K562 (cell line): Measurements from ENCODE around the gene DAAM1. TPM values are rescaled to one million over a fixed set of nuclear protein-coding genes. Genes with fewer than 3 reads are reported as not detected.

ENCODE experiments used
- ATAC-seq: fragments of 200-7000 bp; cut with Tn5 transposase; 3 replicates; pipeline ENCODE4 v1.9.1; 2020; ENCODE audit warnings: moderate library complexity
- BruUV-seq: library from RNA; stranded (reverse); fragments of 400-500 nt; replicated peaks from 2 replicates; lab custom pipeline; 2021; lab: Mats Ljungman, UMichigan
- CTCF ChIA-PET: fragments of 300-600 bp; formaldehyde crosslinking; extraction: SDS; loops from one replicate; lab custom pipeline; 2021; ENCODE audit warnings: low intra/inter-chr PET ratio; lab: Yijun Ruan, JAX
- POLR2A ChIA-PET: fragments of 300-600, 350-650 bp; sonication (Branson Sonifier 250); formaldehyde crosslinking; extraction: SDS; loops from one replicate; lab custom pipeline; 2021; ENCODE audit warnings: antibody characterized with exemption, inconsistent platforms; lab: Yijun Ruan, JAX
- DNase-seq, 4 experiments: peaks; one replicate each; pipeline versions ENCODE4 v3.0.0 to v3.0.0-alpha.2; 2011 to 2018; ENCODE audit warnings: low spot score in 3 of 4, mixed read lengths in 3 of 4; ENCODE audit errors: extremely low read depth in 1 of 4
- FAIRE-seq: peaks from 2 replicates; lab custom pipeline; 2011; peaks lifted over from hg19 to GRCh38; lab: Jason Lieb, UNC
- H2AFZ ChIP-seq: 2 replicates; pipeline ENCODE4 v1.6.0; 2011; ENCODE audit warnings: low read depth, low read length, control low read depth, inconsistent platforms
- H3K27ac ChIP-seq: fragments of 200-600 bp; 3 replicates; pipeline ENCODE4 v1.8.0; 2011; ENCODE audit warnings: low read depth, mild to moderate bottlenecking, control low read depth, inconsistent platforms, low read length, moderate library complexity, mixed read lengths; ENCODE audit errors: extremely low read depth
- H3K27me3 ChIP-seq, 2 experiments: fragments of 300-600 bp in 1 of 2; 2 replicates in 1 of 2; 3 replicates in 1 of 2; pipeline versions ENCODE4 v1.6.0 to v1.8.0; 2011; ENCODE audit warnings: inconsistent platforms in 2 of 2, low read length in 2 of 2, mild to moderate bottlenecking in 1 of 2, mixed read lengths in 1 of 2, moderate library complexity in 1 of 2; ENCODE audit not compliant: control insufficient read depth in 2 of 2, insufficient read depth in 2 of 2
- H3K36me3 ChIP-seq: fragments of 300-600 bp; 3 replicates; pipeline ENCODE4 v1.8.0; 2011; ENCODE audit warnings: mild to moderate bottlenecking, low read length, inconsistent platforms; ENCODE audit not compliant: control insufficient read depth, insufficient read depth
- H3K4me1 ChIP-seq, 2 experiments: fragments of 200-600 bp in 1 of 2; replicated peaks in 1 of 2; 2 replicates in 1 of 2; 3 replicates in 1 of 2; pipeline versions ENCODE4 v1.5.1 to v1.8.0; 2011; ENCODE audit warnings: inconsistent platforms in 2 of 2, low read length in 2 of 2, mild to moderate bottlenecking in 1 of 2, mixed read lengths in 1 of 2, moderate library complexity in 1 of 2; ENCODE audit not compliant: control insufficient read depth in 2 of 2, insufficient read depth in 2 of 2
- H3K4me2 ChIP-seq: 2 replicates; pipeline ENCODE4 v1.6.1; 2011; ENCODE audit warnings: low read length, control low read depth, inconsistent platforms, mixed read lengths; ENCODE audit not compliant: insufficient read depth
- H3K4me3 ChIP-seq: fragments of 200-600 bp; sonication (generic), shearing (Covaris generic); 2 replicates; pipeline ENCODE4 v1.5.1; 2016; ENCODE audit warnings: control low read depth, inconsistent platforms
- H3K79me2 ChIP-seq: fragments of 200-600 bp; 3 replicates; pipeline ENCODE4 v1.8.0; 2011; ENCODE audit warnings: low read length, inconsistent platforms; ENCODE audit not compliant: control insufficient read depth, insufficient read depth
- H3K9ac ChIP-seq, 2 experiments: 2 replicates each; pipeline versions ENCODE4 v1.6.0 to v1.6.1; 2011; ENCODE audit warnings: low read depth in 2 of 2, low read length in 2 of 2, control low read depth in 1 of 2, inconsistent platforms in 1 of 2, mild to moderate bottlenecking in 1 of 2, mixed read lengths in 1 of 2; ENCODE audit not compliant: insufficient read depth in 1 of 2
- H3K9me1 ChIP-seq: one replicate; pipeline ENCODE4 v1.6.0; 2011; ENCODE audit warnings: inconsistent platforms, mild to moderate bottlenecking, low read length, moderate library complexity; ENCODE audit not compliant: control insufficient read depth, insufficient read depth
- H3K9me3 ChIP-seq: replicated peaks from 2 replicates; pipeline ENCODE4 v1.5.1; 2011; ENCODE audit warnings: low read depth, low read length, inconsistent platforms; ENCODE audit not compliant: control insufficient read depth, insufficient read depth
- H4K20me1 ChIP-seq: replicated peaks from 2 replicates; pipeline ENCODE4 v1.6.1; 2011; ENCODE audit warnings: low read length, inconsistent platforms, mixed read lengths; ENCODE audit not compliant: control insufficient read depth, insufficient read depth
- BDP1 ChIP-seq: IDR thresholded peaks from 3 replicates; pipeline ENCODE4 v1.6.1; 2011; ENCODE audit not compliant: insufficient read length, insufficient read depth
- CBFA2T3 ChIP-seq: fragments of 450-650 bp; IDR thresholded peaks from 2 replicates; pipeline ENCODE4 v1.6.1; 2017
- DPF2 ChIP-seq: fragments of 450-650 bp; IDR thresholded peaks from 2 replicates; pipeline ENCODE4 v1.6.1; 2016
- ELF4 ChIP-seq: fragments of 450-650 bp; formaldehyde crosslinking; IDR thresholded peaks from 2 replicates; pipeline ENCODE4 v1.4.0; 2022; ENCODE audit warnings: missing genetic modification characterization
- EWSR1 ChIP-seq: fragments of 450-650 bp; IDR thresholded peaks from 2 replicates; pipeline ENCODE4 v1.6.1; 2018; ENCODE audit warnings: borderline replicate concordance, mild to moderate bottlenecking, low read depth, moderate library complexity; ENCODE audit not compliant: partially characterized antibody
- GTF2A2 ChIP-seq: IDR thresholded peaks from 2 replicates; pipeline ENCODE4 v1.6.1; 2016; ENCODE audit warnings: mild to moderate bottlenecking, missing genetic modification characterization, missing compliant biosample characterization
- GTF2F1 ChIP-seq: IDR thresholded peaks from 2 replicates; pipeline ENCODE4 v1.6.1; 2011; ENCODE audit warnings: low read depth, low read length, improper control_type of control experiment
- HDAC3 ChIP-seq: fragments of 450-650 bp; IDR thresholded peaks from 2 replicates; pipeline ENCODE4 v1.6.1; 2018; ENCODE audit warnings: borderline replicate concordance, mild to moderate bottlenecking, moderate library complexity; ENCODE audit not compliant: partially characterized antibody
- IRF9 ChIP-seq: fragments of 450-650 bp; IDR thresholded peaks from 2 replicates; pipeline ENCODE4 v1.6.1; 2016; ENCODE audit warnings: missing biosample characterization, missing genetic modification characterization
- LARP7 ChIP-seq: fragments of 450-650 bp; IDR thresholded peaks from 2 replicates; pipeline ENCODE4 v1.6.1; 2016
- MEIS2 ChIP-seq: fragments of 450-650 bp; IDR thresholded peaks from 2 replicates; pipeline ENCODE4 v1.6.1; 2014; ENCODE audit warnings: mild to moderate bottlenecking; ENCODE audit not compliant: partially characterized antibody
- MTA1 ChIP-seq: fragments of 450-650 bp; IDR thresholded peaks from 2 replicates; pipeline ENCODE4 v1.6.1; 2017; ENCODE audit warnings: borderline replicate concordance
- MTA2 ChIP-seq: fragments of 450-650 bp; IDR thresholded peaks from 2 replicates; pipeline ENCODE4 v1.6.1; 2016; ENCODE audit warnings: low read depth
- NCOR1 ChIP-seq: fragments of 450-650 bp; IDR thresholded peaks from 2 replicates; pipeline ENCODE4 v1.6.1; 2016; ENCODE audit warnings: mild to moderate bottlenecking, moderate library complexity
- NFXL1 ChIP-seq: fragments of 450-650 bp; formaldehyde crosslinking; IDR thresholded peaks from 2 replicates; pipeline ENCODE4 v1.4.0; 2021; ENCODE audit warnings: mild to moderate bottlenecking
- SIRT6 ChIP-seq: IDR thresholded peaks from one replicate; pipeline ENCODE4 v1.6.1; 2012; ENCODE audit warnings: low read depth, mild to moderate bottlenecking, control low read depth, inconsistent platforms, low read length, moderate library complexity
- SPI1 ChIP-seq: IDR thresholded peaks from 2 replicates; pipeline ENCODE4 v1.6.1; 2011; ENCODE audit warnings: low read depth, low read length, control low read depth, borderline replicate concordance
- TAL1 ChIP-seq: fragments of 450-650 bp; IDR thresholded peaks from 2 replicates; pipeline ENCODE4 v1.6.1; 2016; ENCODE audit warnings: mild to moderate bottlenecking
- ZNF133 ChIP-seq: fragments of 250-450 bp; sonication (Bioruptor Pico); IDR thresholded peaks from 2 replicates; pipeline ENCODE4 v1.4.0; 2020; ENCODE audit warnings: mild to moderate bottlenecking
- ZNF384 ChIP-seq: IDR thresholded peaks from 2 replicates; pipeline ENCODE4 v1.6.1; 2012; ENCODE audit warnings: low read depth, low read length, improper control_type of control experiment
- WGBS: fragments of 100-300 bp; shearing (Covaris generic); methylation state at CpG from one replicate; pipeline ENCODE4 v1.1.6; 2016; ENCODE audit warnings: low coverage, mixed read lengths; ENCODE audit not compliant: insufficient coverage; ENCODE audit errors: missing lambda C conversion rate; 5-methylcytosine and 5-hydroxymethylcytosine counted together
- in situ Hi-C: fragments of 300-500 bp; cut with MboI; formaldehyde crosslinking; loops from 4 replicates; pipeline ENCODE4 v1.15.0; 2018; ENCODE audit warnings: inconsistent platforms, mixed read lengths
- intact Hi-C: fragments of 100-400 bp; cut with micrococcal nuclease; formaldehyde crosslinking; loops from 2 replicates; pipeline ENCODE4 v1.14.2; 2022
- polyA plus RNA-seq, 8 experiments: library from polyadenylated mRNA; depleted of rRNA in 4 of 8; stranded (reverse) in 5 of 8; unstranded in 3 of 8; fragments of >200 nt; fragmentation: Nextera tagmentation in 2 of 8; fragmentation: Illumina TruSeq in 1 of 8; extraction: Ambion mirVana in 2 of 8; extraction: Trizol in 1 of 8; gene quantifications; 2 replicates each; pipeline versions ENCODE4 v1.2.1 to v1.2.3, GENCODE V29; 2011 to 2014; ENCODE audit warnings: inconsistent platforms in 1 of 8, missing spikeins in 1 of 8
- total RNA-seq, 7 experiments: library from RNA; depleted of rRNA in 6 of 7; stranded (reverse); fragments of >200 nt in 6 of 7; fragmentation: Illumina TruSeq in 2 of 7; extraction: Trizol in 2 of 7; gene quantifications; 2 replicates each; pipeline versions ENCODE4 v1.2.1 to v1.2.3, GENCODE V29; 2011 to 2021; ENCODE audit warnings: low replicate concordance in 1 of 7

The DAAM1 gene
- total and polyA plus RNA-seq, 9 of the 15 experiments (the other 6 are each of a cell fraction or from before 2014, with no cell fraction given), result 3.6 to 11.6 (median 6.7) TPM

GRCh38 chr14:59177262-59177661, 11.2 kb upstream of the DAAM1 start:
- H3K9me3 ChIP-seq, result no peaks in the 10 kb centered on the region
- H3K27me3 ChIP-seq, result no peaks in the 10 kb centered on the region
- ChIA-PET CTCF (no interaction called here), POLR2A (no interaction called here)
- no peak overlapping the region for H3K4me3 ChIP-seq
- H3K27ac ChIP-seq, result no peak overlapping the region
- H3K4me1 ChIP-seq, result no peaks in the 10 kb centered on the region; a peak in 2 of 5 replicates
- H3K9ac ChIP-seq, result no peak overlapping the region
- no peaks in the 10 kb centered on the region for H3K36me3 ChIP-seq
- TF ChIP-seq LARP7, result no peak
- no peak for TF ChIP-seq GTF2F1
- no peak for TF ChIP-seq ZNF384
- TF ChIP-seq MEIS2, result no peak
- H3K79me2 ChIP-seq, result no peaks in the 10 kb centered on the region
- H3K4me2 ChIP-seq, result no peak overlapping the region
- intact Hi-C loops (no loop called here), in situ Hi-C loops (no loop called here)
- H2AFZ ChIP-seq, result no peak overlapping the region
- no peaks in the 10 kb centered on the region for H4K20me1 ChIP-seq
- FAIRE-seq (no peak), ATAC-seq (no peak), DNase-seq (no peak)
- 5% methylated on average over 2 of the region's 2 CpGs for WGBS
- H3K9me1 ChIP-seq, result no peaks in the 10 kb centered on the region
- BruUV-seq, result no TSS peak

GRCh38 chr14:59181791-59182190, 6.7 kb upstream of the DAAM1 start:
- DNase-seq, result peak in 1 of 4 experiments; percentile 24
- TF ChIP-seq MTA1 (no peak), EWSR1 (no peak), IRF9 (tag) (no peak), NCOR1 (peak; percentile 51; the same call in 1 of the 2 replicates), SPI1 (no peak), NFXL1 (CRISPR knock-in tag) (no peak), BDP1 (no peak), CBFA2T3 (peak; percentile 71), GTF2A2 (tag) (no peak), TAL1 (peak; percentile 73), DPF2 (0 out of 2 replicates have a peak, but pooled peaks have one; percentile 25), ZNF133 (CRISPR knock-in tag) (no peak), ELF4 (CRISPR knock-in tag) (no peak), HDAC3 (no peak), MTA2 (0 out of 2 replicates have a peak, but pooled peaks have one; percentile 27), SIRT6 (no peak)

More at GRCh38 chr14:59181791-59182190, 6.7 kb upstream of the DAAM1 start:
- BruUV-seq, result no TSS peak
- Histone ChIP-seq H3K4me2 (no peak overlapping the region; the same call in 1 of the 2 replicates), H3K9ac (no peak overlapping the region), H3K4me3 (no peak overlapping the region), H3K9me1 (no peaks in the 10 kb centered on the region), H3K4me1 (peaks cover 0 to 12% of the 10 kb centered on the region in 2 experiments; a peak in 3 of 5 replicates), H3K79me2 (no peaks in the 10 kb centered on the region), H3K9me3 (no peaks in the 10 kb centered on the region), H3K27ac (no peak overlapping the region), H4K20me1 (no peaks in the 10 kb centered on the region), H2AFZ (peak overlapping the region; percentile 44; the same call in 1 of the 2 replicates), H3K36me3 (no peaks in the 10 kb centered on the region), H3K27me3 (no peaks in the 10 kb centered on the region)
- intact Hi-C loops, result no loop called here
- ATAC-seq (no peak), FAIRE-seq (no peak)
- ChIA-PET CTCF (no interaction called here), POLR2A (interaction anchor here (0.6 kb wide), 1 partner anchor 1542 kb away, joined by 3 read pairs; the partner anchor contains the start of gene SIX4)
- in situ Hi-C loops, result no loop called here
- 40% methylated on average over 1 of the region's 1 CpG for WGBS
